SK-N-SH (cell line): Measurements from ENCODE around the gene LIAS. TPM values are rescaled to one million over a fixed set of nuclear protein-coding genes. Genes with fewer than 3 reads are reported as not detected.

Source experiments
- CTCF ChIA-PET: fragments of 300-600, 350-600 bp; formaldehyde crosslinking; extraction: SDS; loops from one replicate; lab custom pipeline; 2021; lab: Yijun Ruan, JAX
- POLR2A ChIA-PET: fragments of 350-600 bp; sonication (Branson Sonifier 250); formaldehyde crosslinking; extraction: SDS; loops from one replicate; lab custom pipeline; 2020; ENCODE audit warnings: antibody characterized with exemption, inconsistent platforms; lab: Yijun Ruan, JAX
- DNase-seq: peaks from one replicate; pipeline ENCODE4 v3.0.0; 2012
- H2AFZ ChIP-seq: fragments of 200-600 bp; sonication (generic); 2 replicates; pipeline ENCODE4 v1.8.1; 2016; ENCODE audit warnings: antibody characterized with exemption, mild to moderate bottlenecking, low read depth
- H3F3A ChIP-seq: fragments of 200-600 bp; sonication (generic); replicated peaks from 2 replicates; pipeline ENCODE3; 2016; ENCODE audit warnings: antibody characterized with exemption, mild to moderate bottlenecking; ENCODE audit not compliant: insufficient read depth
- H3K27ac ChIP-seq, 2 experiments: fragments of 200-500 bp in 1 of 2; fragments of 200-600 bp in 1 of 2; sonication (Bioruptor generic) in 1 of 2; sonication (generic), shearing (Covaris generic) in 1 of 2; 2 replicates each; pipeline versions ENCODE4 v1.5.1 to v1.6.1; 2014 to 2016; ENCODE audit warnings: low read depth in 2 of 2, inconsistent platforms in 1 of 2, low read length in 1 of 2, mild to moderate bottlenecking in 1 of 2, mixed read lengths in 1 of 2
- H3K27me3 ChIP-seq: fragments of 200-600 bp; sonication (generic), shearing (Covaris generic); 2 replicates; pipeline ENCODE4 v1.6.1; 2016; ENCODE audit warnings: mixed run types; ENCODE audit not compliant: insufficient read depth
- H3K36me3 ChIP-seq, 2 experiments: fragments of 200-500 bp in 1 of 2; fragments of 200-600 bp in 1 of 2; sonication (Bioruptor generic) in 1 of 2; sonication (generic) in 1 of 2; replicated peaks in 1 of 2; 2 replicates each; pipeline versions ENCODE3 to v1.5.1; 2014 to 2016; ENCODE audit warnings: low read length in 1 of 2, mild to moderate bottlenecking in 1 of 2; ENCODE audit not compliant: insufficient read depth in 2 of 2, control insufficient read depth in 1 of 2
- H3K4me1 ChIP-seq, 2 experiments: fragments of 200-500 bp in 1 of 2; fragments of 200-600 bp in 1 of 2; sonication (Bioruptor generic) in 1 of 2; sonication (generic), shearing (Covaris generic) in 1 of 2; 2 replicates each; pipeline versions ENCODE4 v1.5.1 to v1.6.1; 2014 to 2016; ENCODE audit warnings: low read depth in 1 of 2, low read length in 1 of 2, mixed run types in 1 of 2; ENCODE audit not compliant: insufficient read depth in 2 of 2, control insufficient read depth in 1 of 2
- H3K4me2 ChIP-seq: fragments of 200-600 bp; sonication (generic), shearing (Covaris generic); 2 replicates; pipeline ENCODE4 v1.6.1; 2017; ENCODE audit warnings: mixed run types
- H3K4me3 ChIP-seq, 2 experiments: fragments of 200-500 bp in 1 of 2; fragments of 200-600 bp in 1 of 2; sonication (Bioruptor generic) in 1 of 2; sonication (generic), shearing (Covaris generic) in 1 of 2; 2 replicates each; pipeline versions ENCODE4 v1.5.1 to v1.8.1; 2014 to 2016; ENCODE audit warnings: low read depth in 2 of 2, inconsistent platforms in 1 of 2, low read length in 1 of 2, mild to moderate bottlenecking in 1 of 2, mixed read lengths in 1 of 2, moderate library complexity in 1 of 2
- H3K79me2 ChIP-seq: fragments of 200-600 bp; sonication (generic); 2 replicates; pipeline ENCODE4 v1.8.1; 2017; ENCODE audit warnings: mild to moderate bottlenecking; ENCODE audit not compliant: insufficient read depth
- H3K9ac ChIP-seq: fragments of 200-600 bp; sonication (generic); 2 replicates; pipeline ENCODE4 v1.6.1; 2017; ENCODE audit warnings: mixed run types
- H3K9me2 ChIP-seq: fragments of 200-600 bp; sonication (generic); 2 replicates; pipeline ENCODE4 v1.6.1; 2017; ENCODE audit warnings: mixed run types
- H3K9me3 ChIP-seq: fragments of 200-600 bp; sonication (generic); 2 replicates; pipeline ENCODE4 v1.6.1; 2017; ENCODE audit warnings: mixed run types, mild to moderate bottlenecking, moderate library complexity
- H4K20me1 ChIP-seq: fragments of 200-600 bp; sonication (generic); 2 replicates; pipeline ENCODE4 v1.6.1; 2017; ENCODE audit warnings: mild to moderate bottlenecking, mixed run types; ENCODE audit not compliant: insufficient read depth
- CTCF ChIP-seq: fragments of 200-600 bp; sonication (generic); IDR thresholded peaks from 2 replicates; pipeline ENCODE4 v1.6.1; 2017; ENCODE audit warnings: antibody characterized with exemption, mild to moderate bottlenecking, moderate library complexity
- ELF1 ChIP-seq: IDR thresholded peaks from 2 replicates; pipeline ENCODE4 v1.4.0; 2012
- EP300 ChIP-seq, 2 experiments: IDR thresholded peaks; 2 replicates each; pipeline versions ENCODE4 v1.4.0 to v1.6.1; 2012; ENCODE audit warnings: borderline replicate concordance in 1 of 2, low read depth in 1 of 2, low read length in 1 of 2
- EZH2phosphoT487 ChIP-seq: fragments of 200-600 bp; sonication (generic); IDR thresholded peaks from 2 replicates; pipeline ENCODE4 v1.6.1; 2017; ENCODE audit warnings: low read depth, mixed run types, mild to moderate bottlenecking, antibody characterized with exemption, moderate library complexity, borderline replicate concordance
- FOSL2 ChIP-seq: IDR thresholded peaks from 2 replicates; pipeline ENCODE4 v1.4.0; 2012; ENCODE audit warnings: low read depth, mild to moderate bottlenecking, moderate library complexity, borderline replicate concordance
- FOXJ3 ChIP-seq: sonication (generic); formaldehyde crosslinking; IDR thresholded peaks from 2 replicates; pipeline ENCODE4 v1.5.1; 2020; ENCODE audit warnings: mild to moderate bottlenecking, missing genetic modification reagents
- FOXM1 ChIP-seq: IDR thresholded peaks from 2 replicates; pipeline ENCODE4 v1.4.0; 2012; ENCODE audit warnings: low read depth, mild to moderate bottlenecking
- IRF3 ChIP-seq: fragments of 150-350 bp; IDR thresholded peaks from 2 replicates; pipeline ENCODE4 v1.6.1; 2016; ENCODE audit warnings: mild to moderate bottlenecking, low read depth, low read length
- MEF2A ChIP-seq: IDR thresholded peaks from 2 replicates; pipeline ENCODE4 v1.4.0; 2012; ENCODE audit warnings: low read depth, borderline replicate concordance
- PBX3 ChIP-seq: IDR thresholded peaks from 2 replicates; pipeline ENCODE4; 2012
- POLR2AphosphoS5 ChIP-seq: IDR thresholded peaks from 2 replicates; pipeline ENCODE4 v1.6.1; 2012; ENCODE audit warnings: low read depth, low read length
- RAD21 ChIP-seq: IDR thresholded peaks from 2 replicates; pipeline ENCODE4 v1.6.1; 2012; ENCODE audit warnings: mild to moderate bottlenecking, low read length
- RFX5 ChIP-seq: IDR thresholded peaks from 2 replicates; pipeline ENCODE4 v1.6.1; 2012; ENCODE audit warnings: mild to moderate bottlenecking, improper control_type of control experiment, low read length
- RXRA ChIP-seq: IDR thresholded peaks from 2 replicates; pipeline ENCODE4 v1.4.0; 2012; ENCODE audit warnings: low read depth, mild to moderate bottlenecking, borderline replicate concordance
- SMC3 ChIP-seq: IDR thresholded peaks from 2 replicates; pipeline ENCODE4 v1.6.1; 2012; ENCODE audit warnings: low read depth, low read length, improper control_type of control experiment
- TCF12 ChIP-seq: IDR thresholded peaks from 2 replicates; pipeline ENCODE4 v1.4.0; 2012
- TEAD4 ChIP-seq: IDR thresholded peaks from 2 replicates; pipeline ENCODE4 v1.4.0; 2012; ENCODE audit warnings: mild to moderate bottlenecking, borderline replicate concordance; ENCODE audit not compliant: insufficient read depth
- USF1 ChIP-seq: IDR thresholded peaks from 2 replicates; pipeline ENCODE4 v1.4.0; 2012; ENCODE audit warnings: low read depth, borderline replicate concordance
- USF2 ChIP-seq: fragments of 150-350 bp; IDR thresholded peaks from 2 replicates; pipeline ENCODE4 v1.6.1; 2017; ENCODE audit warnings: antibody characterized with exemption, low read length, low read depth, borderline replicate concordance
- YY1 ChIP-seq: IDR thresholded peaks from 2 replicates; pipeline ENCODE4 v1.4.0; 2012; ENCODE audit warnings: low read depth, mild to moderate bottlenecking
- ZBTB33 ChIP-seq: IDR thresholded peaks from 2 replicates; pipeline ENCODE4 v1.4.0; 2012; ENCODE audit warnings: low read depth, borderline replicate concordance
- WGBS: methylation state at CpG from one replicate; pipeline ENCODE4 v1.1.6; 2017; ENCODE audit warnings: low lambda C conversion rate; 5-methylcytosine and 5-hydroxymethylcytosine counted together
- polyA plus RNA-seq, 3 experiments: library from polyadenylated mRNA; depleted of rRNA; stranded (reverse); fragments of >200 nt; gene quantifications; 2 replicates each; pipeline ENCODE4 v1.2.3, GENCODE V29; 2012

LIAS gene
- polyA plus RNA-seq, 1 of the 3 experiments (the other 2 are of a cell fraction), result 9.2 TPM

- Histone ChIP-seq H3K9me2 (no peaks in the 10 kb centered on the region), H4K20me1 (no peaks in the 10 kb centered on the region), H2AFZ (no peak overlapping the region), H3K4me1 (no peaks in the 10 kb centered on the region), H3K4me2 (no peak overlapping the region), H3K27me3 (no peaks in the 10 kb centered on the region), H3K36me3 (no peaks in the 10 kb centered on the region)
- 85% methylated on average over 2 of the region's 2 CpGs for WGBS
- TF ChIP-seq TCF12, result no peak
- TF ChIP-seq FOXJ3 (CRISPR knock-in tag), result no peak
- TF ChIP-seq POLR2AphosphoS5, result no peak
- TF ChIP-seq RAD21, result no peak
- no peak for TF ChIP-seq CTCF
- no peak for TF ChIP-seq ZBTB33
- TF ChIP-seq YY1, result no peak
- TF ChIP-seq EP300 (IDR thresholded peaks at IDR 0.05; ENCODE audit: borderline replicate concordance in 1 of 2, low read depth in 1 of 2, low read length in 1 of 2), result no peak
- TF ChIP-seq, all 33 proteins: peak for 0
- no peak overlapping the region for H3K27ac ChIP-seq
- DNase-seq, result no peak
- no peaks in the 10 kb centered on the region for H3K9me3 ChIP-seq
- peaks cover 3% of the 10 kb centered on the region for H3F3A ChIP-seq
- H3K9ac ChIP-seq, result no peak overlapping the region
- ChIA-PET CTCF (no interaction called here), POLR2A (no interaction called here)
- H3K79me2 ChIP-seq, result no peaks in the 10 kb centered on the region
- H3K4me3 ChIP-seq, result no peak overlapping the region
Observed at GRCh38 chr4:39490322-39490721, 31.5 kb downstream of the LIAS start.

GRCh38 chr4:39494354-39494753 lies 35.5 kb downstream of the LIAS start:
- no peak overlapping the region for H3K4me2 ChIP-seq
- no peaks in the 10 kb centered on the region for H3K79me2 ChIP-seq
- H4K20me1 ChIP-seq, result no peaks in the 10 kb centered on the region
- no peak overlapping the region for H2AFZ ChIP-seq
- no peak overlapping the region for H3K9ac ChIP-seq
- H3K36me3 ChIP-seq, result peaks cover 13 to 23% of the 10 kb centered on the region in 2 experiments
- no peak overlapping the region for H3K4me3 ChIP-seq
- CTCF ChIA-PET, result no interaction called here
- TF ChIP-seq SMC3 (no peak), PBX3 (no peak), FOXM1 (no peak), FOXJ3 (CRISPR knock-in tag) (no peak), USF1 (no peak), ELF1 (no peak), TCF12 (no peak), USF2 (no peak), YY1 (no peak), TEAD4 (no peak), RXRA (no peak), IRF3 (no peak), RFX5 (no peak), RAD21 (no peak), FOSL2 (no peak), EZH2phosphoT487 (no peak), MEF2A (no peak)
- peaks cover 23% of the 10 kb centered on the region for H3F3A ChIP-seq
- no peak for DNase-seq
- H3K9me2 ChIP-seq, result no peaks in the 10 kb centered on the region
- no peaks in the 10 kb centered on the region for H3K4me1 ChIP-seq
- WGBS, result 100% methylated on average over 1 of the region's 1 CpG
- H3K9me3 ChIP-seq, result no peaks in the 10 kb centered on the region
- H3K27ac ChIP-seq, result no peak overlapping the region
- no peaks in the 10 kb centered on the region for H3K27me3 ChIP-seq
- POLR2A ChIA-PET, result no interaction called here
